Activated CD4-positive, alpha-beta T cell treated with anti-CD3 and anti-CD28 coated beads, Interleukin-2, Interleukin-4, amounts not matched to agents 100 ng/mL and 50 ng/mL, durations not matched to agents 16 hours and 8 hours (primary cell): ENCODE results near the gene FRMD6.

Experiments
- DNase-seq: peaks from one replicate; pipeline ENCODE4 v3.0.0-alpha.2; 2020; ENCODE audit warnings: low spot score

The FRMD6 gene

DNA sequence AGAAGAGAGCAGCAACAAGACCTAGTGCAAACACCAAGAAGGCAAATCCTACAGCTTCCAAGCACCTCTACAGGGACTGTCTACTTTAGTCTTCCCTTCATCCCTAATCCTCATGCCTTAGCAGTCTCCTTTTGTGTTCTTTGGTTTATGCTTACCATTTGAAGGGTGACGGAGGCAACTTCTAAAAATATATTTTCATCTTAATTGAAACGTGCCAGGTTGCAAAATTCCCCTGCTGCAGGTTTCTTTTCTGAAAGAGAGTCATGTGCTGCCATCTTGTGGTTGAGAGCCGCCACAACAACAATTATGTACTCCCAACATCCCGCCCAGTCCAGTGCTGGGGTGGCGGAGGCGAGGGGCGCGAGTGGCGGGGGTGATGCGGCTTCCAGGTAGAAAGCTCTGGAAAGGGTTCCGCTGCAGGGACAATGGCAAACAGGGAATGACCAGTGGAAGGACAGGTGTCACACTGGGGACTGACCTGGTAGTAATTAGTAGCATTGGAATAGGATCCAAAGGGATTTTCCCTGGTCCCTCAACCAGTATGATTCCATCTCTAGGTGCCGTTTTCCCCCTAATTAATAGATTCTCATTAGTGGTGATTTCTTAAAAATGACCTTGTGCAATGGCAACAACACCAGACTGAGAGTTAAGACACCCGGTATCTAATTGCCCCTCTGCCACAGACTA is 128.4 kb downstream of the FRMD6 start:
- DNase-seq = peak; percentile 82
